ENCODE measurements around the gene URI1.
A peak's percentile ranks its signal among the peaks of the same experiment; 100 is the strongest.
"Not testable (repeated sequence)": the region's sequence is repeated elsewhere in the genome, so short reads cannot be mapped to it uniquely, and the experiment has no call there.

Gene URI1

DNA sequence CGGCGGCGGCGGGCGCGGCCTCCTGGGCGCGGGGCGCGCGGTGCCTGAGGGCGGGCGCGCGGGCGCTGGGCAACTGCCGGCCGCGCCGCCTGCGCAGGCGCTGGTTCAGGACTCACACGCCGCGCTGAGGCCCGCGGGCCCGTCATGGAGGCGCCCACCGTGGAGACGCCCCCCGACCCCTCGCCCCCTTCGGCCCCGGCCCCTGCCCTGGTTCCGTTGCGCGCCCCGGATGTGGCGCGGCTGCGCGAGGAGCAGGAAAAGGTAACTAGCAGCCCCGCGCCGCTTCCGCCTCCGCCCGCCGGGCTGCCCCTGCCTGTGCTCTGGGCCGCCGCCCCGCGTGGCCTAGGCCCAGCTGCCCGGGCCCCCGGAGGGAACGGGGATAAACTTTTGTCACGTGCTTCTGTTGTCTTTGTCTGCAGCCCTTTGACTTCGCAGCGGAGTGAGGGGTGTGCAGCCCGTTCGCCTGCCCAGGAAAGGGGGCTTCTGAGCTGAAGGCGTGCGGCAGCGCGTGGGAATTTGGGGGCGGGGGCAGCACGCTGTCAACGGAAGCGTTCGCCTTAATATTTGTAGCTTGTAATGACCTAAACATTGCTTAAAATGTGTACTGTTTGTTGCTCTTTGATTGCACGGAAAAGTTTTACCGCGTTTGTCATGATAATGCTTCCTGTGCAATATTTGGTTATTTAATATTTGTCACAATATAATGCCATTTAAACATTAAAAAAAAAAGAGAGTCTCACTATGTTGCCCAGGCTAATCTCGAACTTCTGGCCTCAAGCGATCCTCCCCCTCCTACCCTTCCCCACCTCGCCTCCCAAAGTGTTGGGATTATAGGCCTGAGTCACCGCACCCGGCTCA is 594 bp downstream of the URI1 start:
- peak; percentile 83 for DNase-seq

DNA sequence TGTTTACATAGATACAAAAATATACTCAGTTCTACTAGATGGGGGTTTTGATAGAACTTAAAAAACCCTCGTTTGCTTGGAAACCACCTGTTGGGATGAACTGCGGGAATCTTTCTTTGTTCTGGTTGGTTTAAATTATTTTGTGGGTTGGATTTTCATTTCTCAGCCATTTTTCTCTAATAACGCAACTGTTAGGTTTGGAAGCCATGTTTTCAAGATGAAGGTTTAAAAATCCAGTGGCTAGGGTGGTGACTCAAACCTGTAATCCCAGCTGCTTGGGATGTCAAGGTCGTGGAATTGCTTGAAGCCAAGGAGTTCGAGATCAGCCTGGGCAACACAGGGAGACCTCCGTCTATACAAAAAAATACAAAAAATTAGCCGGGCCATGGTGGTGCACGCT is 1.6 kb downstream of the URI1 start:
- no peak for DNase-seq

DNA sequence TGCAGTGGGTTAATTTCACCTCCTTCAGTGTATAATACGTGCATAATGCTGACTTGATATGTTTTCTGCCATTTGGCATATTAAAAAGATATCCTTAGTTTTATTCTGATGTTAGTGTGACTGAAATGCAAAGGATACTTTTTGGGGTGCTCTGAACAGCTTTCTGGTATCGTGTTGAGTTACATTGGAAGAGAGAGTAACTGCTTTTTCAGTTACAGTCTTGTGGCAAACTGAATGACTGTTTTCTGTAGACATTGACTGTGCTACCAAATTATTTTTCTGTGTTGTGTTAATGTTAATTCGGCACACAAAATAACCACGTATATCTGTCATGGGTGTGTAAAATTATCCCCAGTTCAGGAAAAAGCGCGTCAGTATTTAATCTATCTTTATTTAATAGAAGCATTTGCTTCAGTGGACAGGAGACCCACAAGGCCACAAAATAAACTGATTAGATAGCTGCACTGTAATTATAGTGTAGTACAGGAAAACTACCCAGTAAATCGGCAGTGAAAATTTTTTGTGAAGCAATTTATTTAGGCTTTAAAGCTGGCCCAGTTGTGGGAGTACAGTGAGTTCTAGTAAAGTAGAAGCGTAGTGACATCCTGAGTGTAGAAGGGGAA is 2.5 kb downstream of the URI1 start:
- peak; percentile 55 for DNase-seq

DNA sequence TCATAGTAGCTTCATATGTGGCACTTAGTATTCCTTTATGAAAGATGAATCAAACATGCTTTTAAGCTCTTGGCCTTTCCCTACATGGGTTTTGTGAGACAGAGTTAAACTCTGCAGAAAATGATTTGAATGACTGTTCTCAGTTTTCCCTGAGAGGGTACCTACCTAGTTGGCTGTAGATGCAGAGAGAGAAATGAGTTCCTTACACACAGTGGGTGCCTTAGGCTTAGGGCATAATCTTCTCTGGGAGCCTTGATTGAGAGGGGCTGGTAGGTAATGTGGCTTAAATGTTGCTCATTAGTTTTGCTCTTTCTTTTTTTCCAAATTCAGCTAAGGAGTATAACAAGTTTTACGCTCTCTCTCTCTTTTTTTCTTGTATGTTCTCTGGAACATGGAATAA is 3.0 kb downstream of the URI1 start:
- DNase-seq = peak; percentile 23

DNA sequence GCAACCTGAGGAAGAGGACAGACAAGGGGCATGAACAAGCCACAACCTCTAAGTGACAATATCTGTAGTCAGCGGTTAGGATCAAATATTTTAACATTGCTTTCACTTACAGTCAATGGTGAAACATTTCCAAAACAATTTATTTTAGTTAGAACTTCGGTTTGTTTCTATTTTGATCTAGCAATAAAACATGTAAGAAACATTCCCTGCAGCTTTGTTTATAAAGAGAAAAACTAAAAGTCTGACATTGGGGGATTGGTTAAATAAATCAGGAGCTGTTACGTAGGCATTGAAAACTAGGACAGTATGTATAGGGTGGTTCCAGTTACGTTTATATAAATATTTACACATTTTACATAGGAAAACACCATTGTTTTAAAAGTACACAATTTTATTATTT is 3.4 kb downstream of the URI1 start:
- no peak for DNase-seq

DNA sequence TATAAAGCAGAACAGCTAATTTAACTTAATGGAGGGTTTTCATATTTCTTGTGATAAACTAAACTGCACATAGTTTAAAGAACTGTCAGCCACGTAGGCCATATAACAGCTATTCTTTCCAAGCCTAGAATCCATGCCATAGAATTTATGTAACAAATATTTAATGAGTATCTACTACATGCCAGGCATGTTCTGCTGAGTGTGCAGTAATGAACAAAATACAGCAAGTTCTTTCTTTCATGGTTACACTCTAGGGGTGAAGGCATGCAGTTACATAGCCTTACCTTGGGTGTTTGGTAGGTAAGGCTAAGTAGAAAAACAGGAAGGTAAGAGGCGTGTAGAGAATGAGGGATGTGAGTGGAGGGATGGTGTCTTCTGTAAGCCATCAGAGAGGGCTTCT is 4.6 kb downstream of the URI1 start:
- no peak for DNase-seq

DNA sequence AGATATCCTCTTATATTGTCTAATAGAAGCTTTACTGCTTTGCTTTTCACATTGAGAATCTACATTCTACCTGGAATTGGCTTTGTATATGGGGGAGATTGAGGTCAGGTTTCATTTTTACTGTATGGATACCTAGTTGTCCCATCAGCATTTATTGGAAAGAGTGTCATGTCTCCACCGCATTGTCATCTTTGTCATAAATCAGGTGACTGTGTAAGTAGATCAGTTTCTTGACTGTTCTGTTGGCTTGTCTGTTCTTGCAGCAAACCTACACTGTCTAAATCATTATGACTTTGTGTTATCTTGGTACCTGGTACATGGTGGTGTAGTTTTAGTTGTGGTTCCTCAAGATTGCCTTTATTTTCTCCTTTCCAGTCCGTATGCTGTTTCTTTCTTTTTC is 5.8 kb downstream of the URI1 start:
- peak; percentile 61 for DNase-seq

DNA sequence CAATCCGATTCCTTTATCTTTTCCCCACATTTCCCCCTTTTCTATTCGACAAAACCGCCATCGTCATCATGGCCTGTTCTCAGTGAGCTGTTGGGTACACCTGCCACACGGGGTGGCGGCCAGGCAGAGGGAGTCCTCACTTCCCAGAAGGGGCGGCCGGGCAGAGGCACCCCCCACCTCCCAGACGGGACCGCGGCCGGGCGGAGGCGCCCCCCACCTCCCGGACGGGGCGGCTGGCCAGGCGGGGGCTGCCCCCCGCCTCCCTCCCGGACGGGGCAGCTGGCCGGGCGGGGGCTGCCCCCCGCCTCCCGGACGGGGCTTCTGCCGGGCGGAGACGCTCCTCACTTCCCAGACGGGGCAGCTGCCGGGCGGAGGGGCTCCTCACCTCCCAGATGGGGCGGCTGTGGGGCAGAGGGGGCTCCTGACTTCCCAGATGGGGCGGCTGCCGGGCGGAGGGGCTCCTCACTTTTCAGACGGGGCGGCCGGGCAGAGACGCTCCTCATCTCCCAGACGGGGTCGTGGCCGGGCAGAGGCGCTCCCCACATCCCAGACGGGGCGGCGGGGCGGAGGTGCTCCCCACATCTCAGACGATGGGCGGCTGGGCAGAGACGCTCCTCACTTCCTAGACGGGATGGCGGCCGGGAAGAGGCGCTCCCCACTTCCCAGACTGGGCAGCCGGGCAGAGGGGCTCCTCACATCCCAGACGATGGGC is 6.9 kb downstream of the URI1 start:
- not testable (repeated sequence) for DNase-seq

DNA sequence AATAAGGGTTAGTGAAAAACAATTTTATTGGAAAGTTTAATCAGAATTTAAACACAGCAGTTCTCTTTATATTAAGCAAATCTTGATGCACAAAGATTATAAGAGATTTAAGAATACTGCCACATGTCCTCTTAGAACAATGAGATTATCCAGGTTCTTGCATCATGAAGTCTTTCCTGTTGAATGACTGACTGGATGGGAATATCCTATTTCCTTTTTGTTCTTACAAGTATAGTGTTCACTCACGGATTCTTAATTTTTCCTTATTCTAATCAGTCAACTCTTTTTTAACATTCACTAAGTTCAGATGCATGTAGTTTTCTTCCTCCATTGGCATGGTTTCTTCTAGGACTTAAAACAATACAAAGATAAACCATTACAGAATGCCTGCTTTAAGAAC is 10.1 kb downstream of the URI1 start:
- no peak for DNase-seq

DNA sequence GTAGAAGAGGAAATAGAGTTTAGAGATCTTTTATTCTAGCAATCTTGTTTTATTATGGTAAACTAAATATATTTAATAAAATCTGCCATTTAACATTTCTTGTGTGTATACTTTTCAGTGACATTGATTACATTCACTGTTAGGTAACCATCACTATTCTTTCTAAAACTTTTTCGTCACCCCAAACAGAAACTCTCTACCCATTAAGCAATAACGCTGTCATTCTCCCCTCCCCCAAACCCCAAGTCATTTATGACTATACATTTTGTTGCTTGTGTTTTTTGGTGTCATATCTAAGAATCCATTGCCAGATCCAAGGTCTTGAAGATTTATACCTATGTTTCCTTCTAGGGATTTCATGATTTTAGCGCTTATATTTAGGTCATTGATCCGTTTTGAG is 10.6 kb downstream of the URI1 start:
- peak; percentile 34 for DNase-seq

DNA sequence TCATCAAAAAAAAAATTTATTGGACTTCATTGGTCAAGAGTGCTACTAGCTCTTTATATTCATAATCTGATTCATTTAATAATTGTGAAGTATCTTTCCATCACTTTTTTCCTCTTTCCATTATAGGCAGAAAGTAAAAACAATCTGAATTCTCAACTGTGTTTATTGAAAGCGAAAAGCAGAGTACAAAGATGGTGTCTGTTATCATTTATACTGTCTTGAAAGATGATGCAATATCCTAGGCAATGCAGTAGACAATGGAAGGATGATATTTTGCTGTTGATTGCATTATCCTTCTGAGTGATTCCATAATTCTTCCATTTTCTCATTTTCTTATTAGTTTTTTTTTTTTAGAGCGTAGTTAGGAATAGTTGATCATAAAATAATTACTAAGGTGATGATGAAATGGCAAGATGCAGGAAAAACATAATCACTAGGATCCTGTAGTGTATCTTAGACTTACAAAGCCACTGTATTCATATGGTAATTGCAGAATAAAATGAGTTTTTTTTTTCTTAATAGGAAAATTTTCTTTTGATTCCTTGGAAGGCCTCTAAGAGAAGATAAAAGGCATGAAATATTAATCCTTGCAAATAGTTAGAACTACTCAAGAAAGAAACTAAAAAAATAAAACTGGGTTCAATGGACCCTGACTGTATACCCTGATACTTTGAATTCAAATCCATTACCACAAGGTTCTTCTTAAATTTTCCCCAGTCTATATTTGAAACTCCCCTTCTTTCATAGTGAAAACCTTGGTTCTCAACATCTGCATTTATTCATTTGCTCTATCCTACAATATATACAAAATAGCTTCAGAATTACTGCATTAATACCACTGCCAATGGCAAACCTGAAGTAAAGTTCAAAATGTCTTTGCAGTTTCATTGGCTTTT is 11.6 kb downstream of the URI1 start:
- DNase-seq = no peak

DNA sequence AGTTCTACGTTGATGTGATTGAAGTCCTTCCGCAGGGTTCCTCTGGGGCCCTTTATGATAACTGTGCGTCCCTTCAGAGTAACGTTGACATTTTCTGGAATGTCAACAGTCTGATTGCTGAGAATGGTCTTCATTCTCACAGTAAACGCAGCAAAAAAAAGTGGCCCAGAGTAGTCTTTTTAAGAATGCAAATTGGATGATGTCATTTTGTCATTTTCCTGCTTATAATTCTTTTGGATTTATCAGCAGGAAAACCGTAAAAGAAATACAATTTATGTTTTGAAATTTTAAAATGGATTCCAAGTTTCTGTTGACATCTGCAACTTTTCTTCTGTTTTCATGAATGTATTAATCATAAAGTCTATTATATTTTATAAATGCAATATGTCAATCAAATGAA is 14.8 kb downstream of the URI1 start:
- DNase-seq = no peak

DNA sequence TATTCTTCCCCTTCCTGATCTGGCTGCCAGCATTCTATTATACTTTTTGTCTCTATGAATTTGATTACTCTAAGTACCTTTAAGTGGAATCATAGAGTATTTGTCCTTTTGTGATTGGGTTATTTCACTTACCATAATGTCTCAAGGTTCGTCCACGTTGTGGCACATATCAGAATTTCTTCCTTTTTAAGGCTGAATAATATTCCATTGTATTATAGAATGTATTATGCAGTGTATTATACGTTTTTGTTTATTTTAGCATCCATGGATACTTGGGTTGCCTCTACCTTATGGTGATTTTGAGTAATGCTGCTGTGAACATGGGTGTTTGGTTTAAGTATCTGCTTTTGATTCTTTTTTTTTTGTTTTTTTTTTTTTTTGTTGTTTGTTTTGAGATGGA is 19.3 kb downstream of the URI1 start:
- DNase-seq = no peak

DNA sequence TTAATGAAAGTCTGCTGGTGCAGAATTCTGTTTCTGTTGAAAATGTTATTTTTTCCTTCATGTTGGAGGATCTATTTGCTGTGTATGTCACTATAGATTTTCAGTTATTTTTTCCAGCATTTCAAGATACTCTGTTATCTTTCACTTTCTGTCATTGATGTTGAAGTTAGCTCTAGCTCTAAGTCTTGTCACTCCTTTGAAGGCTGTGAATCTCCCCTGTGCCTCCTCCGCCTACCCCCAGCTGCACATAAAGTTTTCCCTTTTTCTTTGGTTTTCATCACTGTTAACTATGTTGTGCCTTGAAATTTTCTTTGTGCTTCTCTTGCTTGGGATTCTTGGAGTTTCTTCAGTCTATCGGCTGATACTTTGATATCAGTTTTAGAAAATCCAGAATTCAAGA is 20.8 kb downstream of the URI1 start:
- DNase-seq = no peak

DNA sequence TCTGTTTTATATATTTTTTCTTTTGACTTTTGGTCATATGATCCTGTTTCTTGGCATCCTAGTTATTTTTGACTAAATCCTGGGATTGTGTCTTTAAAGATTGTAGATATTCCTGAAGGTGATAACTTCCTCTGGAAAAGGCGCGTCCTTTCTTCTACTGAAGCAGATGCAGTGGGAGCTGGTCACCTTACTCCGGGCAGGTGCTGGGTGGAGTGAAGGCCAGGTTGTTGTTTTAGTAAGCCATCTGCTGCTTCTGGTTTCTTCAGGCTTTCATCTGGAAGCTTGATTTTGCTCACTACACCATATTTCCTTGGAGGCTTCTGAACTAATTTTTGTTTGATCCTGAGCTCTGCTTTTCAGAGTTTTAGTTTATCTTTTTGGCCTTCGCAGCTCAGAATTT is 21.5 kb downstream of the URI1 start:
- DNase-seq = no peak

DNA sequence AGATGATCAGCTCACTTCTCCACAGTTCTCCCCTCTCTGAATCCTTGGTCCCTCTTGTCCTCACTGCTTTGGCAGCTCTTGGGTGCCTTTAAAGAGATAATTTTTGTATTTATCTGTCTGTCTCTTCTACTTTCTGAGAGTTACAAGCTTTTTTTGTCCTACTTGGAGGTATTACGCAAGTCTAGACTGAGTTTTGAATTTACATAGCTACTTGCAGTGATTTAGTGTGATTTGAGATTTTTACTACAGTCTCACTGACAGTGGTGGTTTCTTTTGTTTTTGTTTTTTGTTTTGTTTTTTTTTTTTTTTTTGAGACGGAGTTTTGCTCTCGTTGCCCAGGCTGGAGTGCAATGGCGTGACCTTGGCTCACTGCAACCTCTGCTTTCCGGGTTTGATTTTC is 22.1 kb downstream of the URI1 start:
- DNase-seq = no peak

DNA sequence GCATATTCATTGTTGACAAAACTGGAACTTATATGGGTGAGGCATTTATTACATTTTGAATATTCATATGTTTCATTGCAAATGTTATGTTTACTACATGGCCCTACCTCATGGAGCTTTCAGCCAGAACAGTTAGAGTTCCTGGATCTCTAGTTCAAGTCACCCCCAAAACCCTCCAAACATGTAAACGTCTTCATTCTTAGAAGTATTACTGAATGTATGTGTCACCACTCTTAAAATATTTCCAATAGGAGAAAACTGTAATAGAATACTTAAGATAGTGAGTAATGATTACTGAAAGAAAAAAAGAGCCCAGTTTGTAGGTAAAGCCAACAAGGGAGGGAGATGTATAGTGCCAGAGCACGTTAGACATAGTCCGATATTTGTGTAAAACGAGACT is 23.5 kb downstream of the URI1 start:
- DNase-seq = no peak

DNA sequence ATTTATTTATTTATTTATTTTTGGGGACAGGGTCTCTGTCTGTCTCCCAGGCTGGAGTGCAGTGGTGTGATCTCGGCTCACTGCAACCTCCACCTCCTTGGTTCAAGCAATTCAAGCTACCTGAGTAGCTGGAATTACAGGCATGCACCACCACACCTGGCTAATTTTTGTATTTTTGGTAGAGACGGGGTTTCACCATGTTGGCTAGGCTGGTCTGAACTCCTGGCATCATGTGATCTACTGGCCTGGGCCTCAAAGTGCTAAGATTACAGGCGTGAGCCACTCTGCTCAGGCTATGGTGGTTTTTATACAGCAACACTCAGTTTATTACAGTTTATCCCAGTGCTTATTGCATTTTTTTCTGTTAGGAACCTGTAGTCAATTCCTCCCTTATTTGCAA is 24.1 kb downstream of the URI1 start:
- DNase-seq = not testable (repeated sequence)

DNA sequence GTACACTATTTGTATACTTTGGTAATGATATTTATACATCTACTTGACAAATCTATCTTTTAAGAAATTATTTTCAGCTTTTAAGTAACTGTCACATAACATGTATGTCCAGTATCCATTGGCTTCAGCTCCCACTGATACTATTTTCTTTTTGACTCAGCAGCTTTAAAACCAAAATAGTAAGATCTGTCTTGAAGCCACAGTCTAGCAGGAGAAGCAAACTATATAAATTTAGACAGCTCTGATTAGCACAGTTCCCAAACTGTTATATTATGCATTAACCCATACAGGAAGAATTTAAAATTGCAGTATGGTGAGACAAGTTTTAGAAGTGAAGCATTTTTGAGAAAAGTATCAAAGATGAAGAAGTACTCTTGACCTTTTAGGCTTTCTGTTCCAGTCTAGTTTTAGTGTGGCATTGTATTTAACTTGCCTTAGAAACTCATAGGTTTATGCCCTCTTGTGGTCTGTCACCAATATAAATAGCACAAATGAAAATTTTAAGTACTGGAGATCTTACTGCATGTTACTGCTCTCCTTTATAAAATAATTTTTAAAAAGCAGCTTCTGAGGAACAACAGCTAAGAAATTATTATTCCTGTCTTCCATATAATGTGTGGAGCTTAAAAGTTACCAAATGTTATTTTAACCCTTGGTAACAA is 24.7 kb downstream of the URI1 start:
- no peak for DNase-seq

DNA sequence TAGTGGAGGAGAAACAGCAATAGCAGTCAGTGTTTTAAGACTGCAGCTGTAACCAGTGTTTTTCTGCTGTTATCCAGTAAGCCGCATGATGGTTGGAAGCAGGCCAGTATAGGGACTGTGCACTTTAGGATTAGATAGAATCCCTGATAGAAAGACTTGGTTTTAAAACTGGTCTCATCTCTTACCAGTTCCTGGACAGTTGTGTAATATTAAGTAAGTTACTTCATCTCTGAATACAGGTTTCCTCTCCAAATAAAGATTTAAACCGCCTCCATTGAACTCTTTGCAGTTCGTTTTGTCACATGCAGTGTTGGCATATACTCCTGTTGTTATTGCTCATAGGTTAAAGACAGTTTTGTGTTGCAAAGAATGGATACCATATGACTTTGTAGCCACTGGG is 25.6 kb downstream of the URI1 start:
- DNase-seq = no peak

DNA sequence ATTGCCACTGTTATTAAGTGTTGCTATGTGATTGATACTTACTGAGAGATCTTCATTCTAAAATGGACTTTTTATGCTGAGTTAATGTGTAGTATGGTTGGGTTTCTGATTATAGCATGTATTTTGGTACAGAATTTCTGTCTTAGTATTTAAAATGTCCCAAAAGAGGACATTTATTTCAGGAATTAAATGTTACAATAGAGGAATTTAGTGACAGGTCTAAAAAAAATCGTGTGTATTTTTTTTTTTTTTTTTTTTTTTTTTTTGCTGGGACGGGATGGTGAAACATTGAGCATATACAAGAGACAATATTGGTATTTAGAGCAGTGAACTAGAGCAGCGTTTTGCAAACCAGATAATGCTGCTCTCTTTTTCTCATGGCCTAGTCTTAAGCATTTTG is 27.9 kb downstream of the URI1 start:
- DNase-seq = no peak

DNA sequence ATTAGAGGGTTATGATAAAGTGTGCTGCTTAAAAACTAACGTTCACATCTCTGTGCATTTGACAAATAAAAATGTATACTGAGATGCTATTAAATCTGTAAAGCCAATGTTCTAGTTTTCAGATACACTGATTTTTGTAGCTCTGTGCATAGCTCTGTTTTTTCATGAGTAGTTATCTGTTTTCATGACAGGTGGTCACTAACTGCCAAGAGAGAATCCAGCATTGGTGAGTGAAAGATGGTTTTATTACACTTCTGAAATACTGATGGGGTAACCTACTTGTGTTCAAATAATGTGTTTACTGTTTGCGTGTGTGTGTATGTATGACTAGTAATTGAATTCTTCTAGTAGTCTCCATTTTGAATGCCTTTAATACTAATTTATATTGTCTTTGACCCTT is 29.0 kb downstream of the URI1 start:
- no peak for DNase-seq

DNA sequence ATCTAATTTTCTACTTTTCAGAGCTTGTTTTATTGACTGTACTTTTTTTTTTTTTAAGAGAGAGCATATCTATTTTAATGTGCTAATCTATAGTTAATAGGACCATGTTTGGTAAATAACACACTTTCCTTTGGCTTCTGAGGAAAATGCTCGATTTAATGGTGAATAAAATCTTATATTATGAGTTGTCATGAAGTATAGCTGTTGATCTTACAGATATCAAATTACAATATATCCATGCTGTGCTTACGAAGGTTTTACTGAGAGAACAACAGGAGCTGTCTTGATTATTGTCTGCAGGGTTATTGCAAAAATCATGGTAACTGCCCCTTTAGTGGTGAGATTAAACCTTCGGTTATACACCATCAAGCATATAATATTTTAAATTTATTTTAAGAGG is 29.6 kb downstream of the URI1 start:
- no peak for DNase-seq
